Suprapubic skin (tissue), 4 donors: Measurements from ENCODE around the gene SRMS. TPM values are rescaled to one million over a fixed set of nuclear protein-coding genes. Genes with fewer than 3 reads are reported as not detected.

Source experiments
- DNase-seq, 2 donors: peaks; one replicate each; pipeline ENCODE4 v3.0.0-alpha.2; 2019; ENCODE audit warnings: low spot score in 2 of 2
- H3K27ac ChIP-seq: fragments of 200-600 bp; sonication (generic); one replicate; pipeline ENCODE4 v1.5.1; 2019
- H3K27me3 ChIP-seq: fragments of 200-600 bp; sonication (generic); one replicate; pipeline ENCODE4 v1.5.1; 2019
- H3K36me3 ChIP-seq: fragments of 200-600 bp; sonication (generic); one replicate; pipeline ENCODE4 v1.5.1; 2019
- H3K4me1 ChIP-seq: fragments of 200-600 bp; sonication (generic); one replicate; pipeline ENCODE4 v1.5.1; 2019
- H3K4me3 ChIP-seq: fragments of 200-600 bp; sonication (generic); one replicate; pipeline ENCODE4 v1.5.1; 2019; ENCODE audit warnings: mild to moderate bottlenecking
- H3K9me3 ChIP-seq: fragments of 200-600 bp; sonication (generic); one replicate; pipeline ENCODE4 v1.5.1; 2019
- EP300 ChIP-seq: sonication (generic); formaldehyde crosslinking; IDR thresholded peaks from one replicate; pipeline ENCODE4 v1.6.1; 2017; ENCODE audit warnings: antibody characterized with exemption
- POLR2A ChIP-seq, 2 donors: fragments of 450-650 bp; IDR thresholded peaks; one replicate each; pipeline ENCODE4 v1.6.1; 2017; ENCODE audit warnings: antibody characterized with exemption in 2 of 2, mild to moderate bottlenecking in 2 of 2, moderate library complexity in 2 of 2
- POLR2AphosphoS5 ChIP-seq, 3 donors: sonication (generic); formaldehyde crosslinking; IDR thresholded peaks; one replicate each; pipeline ENCODE4 v1.6.1; 2017; ENCODE audit warnings: antibody characterized with exemption in 3 of 3
- WGBS: methylation state at CpG from one replicate; pipeline ENCODE4 v1.1.5; 2018; 5-methylcytosine and 5-hydroxymethylcytosine counted together
- total RNA-seq, 4 donors: library from RNA; depleted of rRNA; stranded (reverse); fragments of >200 nt; gene quantifications; one replicate each; pipeline ENCODE4 v1.1.0, GENCODE V29; 2016
- TF ChIP-seq, protein P1 (sequence below), 2 donors: fragments of 200-600 bp in 1 of 2; fragments of 450-650 bp in 1 of 2; sonication (generic) in 1 of 2; IDR thresholded peaks; one replicate each; pipeline ENCODE4 v1.5.1; 2016 to 2019; ENCODE audit warnings: antibody characterized with exemption in 2 of 2, mild to moderate bottlenecking in 1 of 2, moderate library complexity in 1 of 2

The SRMS gene
- total RNA-seq, 4 donors from 2014 or later, result 1.3 TPM; not detected in 3

DNA sequence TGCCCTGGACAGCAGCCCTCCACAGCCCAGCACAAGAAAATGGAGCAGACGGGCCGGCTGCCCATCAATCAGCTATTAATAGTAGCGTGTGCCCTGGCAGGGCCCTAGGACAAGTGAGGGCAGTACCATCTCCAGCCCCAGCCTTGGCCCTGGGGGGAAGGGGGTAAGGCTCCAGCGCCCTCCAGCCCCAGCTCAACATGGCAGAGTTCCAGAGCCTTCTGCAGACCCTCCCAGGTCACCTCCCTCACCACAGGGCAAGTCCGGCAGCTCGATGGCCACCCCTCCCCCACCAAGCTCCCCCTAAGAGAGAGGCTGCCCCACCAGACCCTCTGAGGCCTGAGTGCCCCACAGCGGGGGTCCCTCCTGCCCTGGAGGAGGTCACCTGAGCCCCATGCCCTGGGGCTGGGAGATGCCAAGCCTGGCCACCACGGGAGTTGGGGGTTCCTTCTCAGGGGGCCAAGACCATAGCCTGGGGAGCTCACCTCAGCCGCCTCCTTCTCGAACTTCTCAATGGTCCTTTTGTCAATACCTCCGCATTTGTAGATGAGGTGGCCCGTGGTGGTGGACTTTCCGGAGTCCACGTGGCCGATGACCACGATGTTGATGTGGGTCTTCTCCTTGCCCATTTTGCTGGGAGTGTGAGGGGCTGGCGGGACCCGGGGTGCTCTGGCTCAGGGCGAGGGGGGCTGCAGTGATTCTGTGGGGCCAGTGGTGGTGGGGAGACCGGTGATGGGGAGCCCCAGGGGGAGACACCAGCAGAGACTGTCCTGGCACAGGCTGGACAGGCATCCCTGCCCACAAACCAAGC is 50.2 kb downstream of the SRMS start:
- no peak overlapping the region for H3K27ac ChIP-seq
- no peaks in the 10 kb centered on the region for H3K36me3 ChIP-seq
- TF ChIP-seq, protein P1, sequence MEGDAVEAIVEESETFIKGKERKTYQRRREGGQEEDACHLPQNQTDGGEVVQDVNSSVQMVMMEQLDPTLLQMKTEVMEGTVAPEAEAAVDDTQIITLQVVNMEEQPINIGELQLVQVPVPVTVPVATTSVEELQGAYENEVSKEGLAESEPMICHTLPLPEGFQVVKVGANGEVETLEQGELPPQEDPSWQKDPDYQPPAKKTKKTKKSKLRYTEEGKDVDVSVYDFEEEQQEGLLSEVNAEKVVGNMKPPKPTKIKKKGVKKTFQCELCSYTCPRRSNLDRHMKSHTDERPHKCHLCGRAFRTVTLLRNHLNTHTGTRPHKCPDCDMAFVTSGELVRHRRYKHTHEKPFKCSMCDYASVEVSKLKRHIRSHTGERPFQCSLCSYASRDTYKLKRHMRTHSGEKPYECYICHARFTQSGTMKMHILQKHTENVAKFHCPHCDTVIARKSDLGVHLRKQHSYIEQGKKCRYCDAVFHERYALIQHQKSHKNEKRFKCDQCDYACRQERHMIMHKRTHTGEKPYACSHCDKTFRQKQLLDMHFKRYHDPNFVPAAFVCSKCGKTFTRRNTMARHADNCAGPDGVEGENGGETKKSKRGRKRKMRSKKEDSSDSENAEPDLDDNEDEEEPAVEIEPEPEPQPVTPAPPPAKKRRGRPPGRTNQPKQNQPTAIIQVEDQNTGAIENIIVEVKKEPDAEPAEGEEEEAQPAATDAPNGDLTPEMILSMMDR (IDR thresholded peaks at IDR 0.05), result no peak
- TF ChIP-seq POLR2AphosphoS5 (IDR thresholded peaks at IDR 0.05), result no peak
- TF ChIP-seq EP300, result no peak
- TF ChIP-seq POLR2A (IDR thresholded peaks at IDR 0.05), result no peak
- peaks cover 36% of the 10 kb centered on the region for H3K4me1 ChIP-seq
- no peak overlapping the region for H3K4me3 ChIP-seq
- peak in 1 of 2 donors; percentile 62 for DNase-seq
- H3K9me3 ChIP-seq, result no peaks in the 10 kb centered on the region
- WGBS, result 54% methylated on average over 13 of the region's 20 CpGs
- peaks cover 74% of the 10 kb centered on the region for H3K27me3 ChIP-seq

DNA sequence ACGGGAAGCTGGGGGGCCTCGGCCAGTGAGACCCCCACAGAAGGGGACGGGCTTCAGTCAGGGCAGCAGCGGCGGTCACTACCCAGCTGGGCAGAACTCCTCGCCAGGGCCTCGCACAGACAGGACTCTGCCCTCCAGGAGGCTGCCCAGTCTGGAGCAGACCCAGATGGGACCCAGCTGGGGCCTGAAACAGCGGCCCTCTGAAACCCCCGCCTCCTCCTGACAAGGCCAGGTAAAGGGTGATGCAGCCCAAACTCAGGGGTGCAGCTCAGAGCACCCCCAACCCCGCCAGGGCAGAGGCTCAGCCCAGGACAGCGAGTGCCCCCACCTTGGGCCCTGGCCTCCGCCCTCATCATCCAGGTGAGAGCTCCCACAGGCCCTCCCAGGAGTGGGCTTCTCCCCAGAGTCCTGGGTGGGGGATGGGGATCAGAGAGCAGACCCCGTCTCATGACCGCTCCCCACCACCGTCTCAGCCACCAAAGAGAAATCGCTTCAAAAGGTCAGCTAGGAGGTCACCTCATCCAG is 50.9 kb downstream of the SRMS start:
- Histone ChIP-seq H3K9me3 (no peaks in the 10 kb centered on the region), H3K4me1 (peaks cover 36% of the 10 kb centered on the region), H3K27me3 (peaks cover 68% of the 10 kb centered on the region), H3K36me3 (no peaks in the 10 kb centered on the region), H3K4me3 (peak overlapping the region; percentile 36), H3K27ac (no peak overlapping the region)
- TF ChIP-seq EP300, result no peak
- no peak for TF ChIP-seq POLR2A (IDR thresholded peaks at IDR 0.05)
- TF ChIP-seq, protein P1 (IDR thresholded peaks at IDR 0.05), result no peak
- TF ChIP-seq POLR2AphosphoS5 (IDR thresholded peaks at IDR 0.05), result no peak
- WGBS, result 50% methylated on average over 11 of the region's 16 CpGs
- peak in 1 of 2 donors; percentile 65 for DNase-seq

GRCh38 chr20:63495741-63496595 is 51.6 kb downstream of the SRMS start:
- Histone ChIP-seq H3K36me3 (no peaks in the 10 kb centered on the region), H3K27ac (no peak overlapping the region), H3K4me3 (peak overlapping the region; percentile 36), H3K4me1 (peaks cover 36% of the 10 kb centered on the region), H3K27me3 (peaks cover 70% of the 10 kb centered on the region), H3K9me3 (no peaks in the 10 kb centered on the region)
- DNase-seq, result peak in 1 of 2 donors; percentile 71
- whole genome bisulfite sequencing, result 28% methylated on average over 14 of the region's 48 CpGs
- TF ChIP-seq, protein P1 (IDR thresholded peaks at IDR 0.05), result peak; percentile 63 to 94
- TF ChIP-seq POLR2AphosphoS5 (IDR thresholded peaks at IDR 0.05), result no peak

DNA sequence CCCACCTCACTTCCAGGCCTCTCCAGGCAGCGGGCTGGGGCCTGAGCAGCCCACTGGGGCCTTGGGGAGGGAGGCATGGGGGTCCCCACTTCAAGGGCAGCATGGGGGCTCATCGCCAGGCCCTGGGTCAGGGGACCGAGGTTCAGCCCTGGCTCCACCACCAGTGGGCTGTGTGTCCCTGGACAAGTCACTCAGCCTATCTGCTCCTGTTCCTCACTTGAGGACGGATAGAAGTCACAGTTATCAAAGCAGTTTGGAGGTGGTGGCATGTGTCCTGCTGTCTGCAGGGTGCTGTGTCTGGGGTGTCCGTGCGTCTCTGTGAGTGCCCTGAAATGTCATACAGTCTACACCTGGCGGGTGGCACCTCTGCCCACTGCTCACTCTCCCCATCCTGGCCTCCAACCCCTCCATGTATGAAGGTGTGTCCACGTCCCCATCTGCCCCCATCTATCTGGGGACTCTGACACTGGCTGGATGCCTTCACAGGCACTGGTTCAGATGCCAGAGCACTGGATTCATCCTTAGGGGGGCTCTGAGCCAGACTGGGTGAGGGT is 52.3 kb downstream of the SRMS start:
- Histone ChIP-seq H3K27me3 (peaks cover 70% of the 10 kb centered on the region), H3K9me3 (no peaks in the 10 kb centered on the region), H3K4me1 (peaks cover 36% of the 10 kb centered on the region), H3K4me3 (no peak overlapping the region), H3K27ac (no peak overlapping the region), H3K36me3 (no peaks in the 10 kb centered on the region)
- WGBS, result 50% methylated on average over 1 of the region's 8 CpGs
- TF ChIP-seq POLR2AphosphoS5 (IDR thresholded peaks at IDR 0.05) (no peak), POLR2A (IDR thresholded peaks at IDR 0.05) (no peak)
- TF ChIP-seq, protein P1 (IDR thresholded peaks at IDR 0.05), result no peak
- DNase-seq, result no peak
